Osteocyte (in vitro differentiated cells): ENCODE results near the gene MLLT11. TPM values are rescaled to one million over a fixed set of nuclear protein-coding genes. Genes with fewer than 3 reads are reported as not detected.

Experiments
- DNase-seq: peaks from one replicate; pipeline ENCODE4 v3.0.0; 2021; ENCODE audit warnings: mixed read lengths; ENCODE audit not compliant: unreplicated experiment; ENCODE audit errors: extremely low spot score
- H3K27ac Mint-ChIP-seq: one replicate; pipeline ENCODE4 v1.8.0; 2021; ENCODE audit warnings: mild to moderate bottlenecking, mixed read lengths; ENCODE audit not compliant: unreplicated experiment
- H3K27me3 Mint-ChIP-seq: one replicate; pipeline ENCODE4 v1.8.0; 2021; ENCODE audit warnings: mixed read lengths; ENCODE audit not compliant: unreplicated experiment
- H3K36me3 Mint-ChIP-seq: one replicate; pipeline ENCODE4 v1.8.0; 2021; ENCODE audit warnings: mixed read lengths; ENCODE audit not compliant: unreplicated experiment
- H3K4me1 Mint-ChIP-seq: one replicate; pipeline ENCODE4 v1.8.0; 2021; ENCODE audit warnings: mixed read lengths; ENCODE audit not compliant: unreplicated experiment
- H3K4me3 Mint-ChIP-seq: one replicate; pipeline ENCODE4 v1.8.0; 2021; ENCODE audit warnings: mild to moderate bottlenecking, moderate library complexity, mixed read lengths; ENCODE audit not compliant: unreplicated experiment
- H3K9me3 Mint-ChIP-seq: one replicate; pipeline ENCODE4 v1.8.0; 2021; ENCODE audit warnings: mixed read lengths; ENCODE audit not compliant: unreplicated experiment
- total RNA-seq: library from RNA; stranded (reverse); gene quantifications from 2 replicates; pipeline ENCODE4 v1.2.1, GENCODE V29; 2021
- TF ChIP-seq, protein P1 (sequence below): fragments of 200-600 bp; sonication (generic); IDR thresholded peaks from 2 replicates; pipeline ENCODE4 v1.5.0; 2021; ENCODE audit warnings: antibody characterized with exemption, mild to moderate bottlenecking, moderate library complexity

Gene MLLT11
- total RNA-seq, 1 donor from 2014 or later, result 22.1 TPM

DNA sequence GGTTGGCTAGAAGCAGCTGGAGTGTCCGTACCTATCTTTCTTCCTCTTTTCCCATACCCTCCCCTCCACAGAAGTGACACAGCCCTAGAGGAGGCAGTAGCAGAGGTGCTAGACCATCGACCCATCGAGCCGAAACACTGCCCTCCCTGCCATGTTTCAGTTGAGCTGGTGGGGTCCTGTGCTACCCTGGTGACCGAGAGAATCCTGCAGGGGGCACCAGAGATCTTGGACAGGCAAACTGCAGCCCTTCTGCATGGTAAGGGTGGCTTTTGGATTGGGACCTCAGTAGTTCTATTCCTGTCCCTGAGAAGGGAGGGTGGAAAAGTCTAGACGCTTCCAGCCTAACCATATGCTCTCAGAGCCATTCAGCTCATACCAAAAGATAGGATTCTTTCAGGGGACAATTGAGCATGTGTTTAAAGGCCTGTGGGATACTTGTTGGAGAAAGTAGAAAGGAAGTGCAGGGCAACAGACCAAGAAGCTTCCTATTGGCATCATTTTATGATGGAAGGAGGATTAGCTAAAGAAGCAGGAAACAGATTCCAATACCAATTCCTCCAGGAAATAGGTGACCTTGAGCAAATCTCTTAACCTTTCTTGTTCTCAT lies 35.6 kb upstream of the MLLT11 start:
- Mint-ChIP-seq H3K9me3 (no peaks in the 10 kb centered on the region), H3K4me3 (no peak overlapping the region), H3K27me3 (no peaks in the 10 kb centered on the region), H3K4me1 (no peaks in the 10 kb centered on the region), H3K27ac (no peak overlapping the region), H3K36me3 (peaks cover 25% of the 10 kb centered on the region)
- TF ChIP-seq, protein P1, sequence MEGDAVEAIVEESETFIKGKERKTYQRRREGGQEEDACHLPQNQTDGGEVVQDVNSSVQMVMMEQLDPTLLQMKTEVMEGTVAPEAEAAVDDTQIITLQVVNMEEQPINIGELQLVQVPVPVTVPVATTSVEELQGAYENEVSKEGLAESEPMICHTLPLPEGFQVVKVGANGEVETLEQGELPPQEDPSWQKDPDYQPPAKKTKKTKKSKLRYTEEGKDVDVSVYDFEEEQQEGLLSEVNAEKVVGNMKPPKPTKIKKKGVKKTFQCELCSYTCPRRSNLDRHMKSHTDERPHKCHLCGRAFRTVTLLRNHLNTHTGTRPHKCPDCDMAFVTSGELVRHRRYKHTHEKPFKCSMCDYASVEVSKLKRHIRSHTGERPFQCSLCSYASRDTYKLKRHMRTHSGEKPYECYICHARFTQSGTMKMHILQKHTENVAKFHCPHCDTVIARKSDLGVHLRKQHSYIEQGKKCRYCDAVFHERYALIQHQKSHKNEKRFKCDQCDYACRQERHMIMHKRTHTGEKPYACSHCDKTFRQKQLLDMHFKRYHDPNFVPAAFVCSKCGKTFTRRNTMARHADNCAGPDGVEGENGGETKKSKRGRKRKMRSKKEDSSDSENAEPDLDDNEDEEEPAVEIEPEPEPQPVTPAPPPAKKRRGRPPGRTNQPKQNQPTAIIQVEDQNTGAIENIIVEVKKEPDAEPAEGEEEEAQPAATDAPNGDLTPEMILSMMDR, result peak; percentile 70
- DNase-seq, result peak; percentile 89

DNA sequence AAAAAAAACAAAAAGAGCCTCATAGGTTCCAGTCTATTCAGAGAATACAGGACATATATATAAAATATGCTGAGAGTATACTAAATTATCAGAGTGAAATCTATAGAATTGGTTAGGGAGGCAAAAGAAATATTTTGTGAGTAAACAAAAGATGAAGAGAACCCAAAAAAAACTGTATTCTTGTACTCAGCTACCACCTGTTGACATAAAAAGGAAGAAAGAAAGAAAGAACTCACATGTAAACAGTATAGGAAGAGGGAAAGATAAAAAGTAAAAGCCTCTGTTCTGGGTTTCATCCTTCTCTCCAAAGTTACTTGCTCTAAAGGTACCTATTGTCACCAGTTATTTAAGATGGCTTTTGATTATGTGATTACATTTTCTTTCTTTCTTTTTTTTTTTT lies 33.7 kb upstream of the MLLT11 start:
- Mint-ChIP-seq H3K9me3 (no peaks in the 10 kb centered on the region), H3K4me3 (no peak overlapping the region), H3K4me1 (no peaks in the 10 kb centered on the region), H3K27me3 (no peaks in the 10 kb centered on the region), H3K27ac (no peak overlapping the region), H3K36me3 (peaks cover 33% of the 10 kb centered on the region)
- no peak for DNase-seq
- TF ChIP-seq, protein P1, result no peak

DNA sequence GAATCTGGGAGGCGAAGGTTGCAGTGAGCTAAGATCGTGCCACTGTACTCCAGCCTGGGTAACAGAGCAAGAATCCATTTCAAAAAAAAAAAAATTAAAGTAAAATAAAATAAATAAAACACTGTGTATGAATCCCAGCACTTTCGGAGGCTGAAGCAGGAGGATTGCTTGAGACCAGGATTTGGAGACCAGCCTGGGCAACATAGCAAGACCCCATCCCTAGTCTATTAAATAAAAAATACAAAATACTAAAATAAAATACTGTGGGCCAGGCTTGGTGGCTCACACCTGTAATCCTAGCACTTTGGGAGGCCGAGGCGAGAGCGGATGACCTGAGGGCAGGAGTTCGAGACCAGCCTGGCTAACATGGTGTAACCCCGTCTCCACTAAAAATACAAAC lies 28.0 kb upstream of the MLLT11 start:
- Mint-ChIP-seq H3K4me3 (no peak overlapping the region), H3K36me3 (peaks cover 42% of the 10 kb centered on the region), H3K27me3 (no peaks in the 10 kb centered on the region), H3K27ac (no peak overlapping the region), H3K9me3 (no peaks in the 10 kb centered on the region), H3K4me1 (no peaks in the 10 kb centered on the region)
- TF ChIP-seq, protein P1, result no peak
- DNase-seq, result no peak

DNA sequence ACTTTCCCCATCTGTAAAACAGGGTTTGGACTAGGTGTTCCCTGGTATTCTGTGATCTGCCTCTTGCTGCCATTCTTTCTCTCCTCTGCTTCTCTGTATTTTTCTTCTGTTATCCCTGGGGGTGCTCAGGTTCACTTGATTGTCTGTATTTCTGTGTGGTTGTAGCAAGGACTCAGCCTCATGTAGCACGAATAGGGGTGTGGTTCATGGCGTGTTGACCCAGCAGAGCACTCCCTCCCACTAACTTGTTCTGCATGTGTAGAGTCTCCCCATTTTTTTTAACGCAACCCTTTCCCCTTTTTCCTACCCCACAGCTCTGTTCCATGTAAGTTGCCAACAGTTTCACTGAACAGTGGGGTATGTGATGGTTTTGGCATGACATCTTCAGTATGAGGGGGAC lies 25.0 kb upstream of the MLLT11 start:
- Mint-ChIP-seq H3K27me3 (no peaks in the 10 kb centered on the region), H3K4me1 (no peaks in the 10 kb centered on the region), H3K27ac (no peak overlapping the region), H3K4me3 (no peak overlapping the region), H3K36me3 (peaks cover 32% of the 10 kb centered on the region), H3K9me3 (no peaks in the 10 kb centered on the region)
- TF ChIP-seq, protein P1, result no peak
- no peak for DNase-seq

DNA sequence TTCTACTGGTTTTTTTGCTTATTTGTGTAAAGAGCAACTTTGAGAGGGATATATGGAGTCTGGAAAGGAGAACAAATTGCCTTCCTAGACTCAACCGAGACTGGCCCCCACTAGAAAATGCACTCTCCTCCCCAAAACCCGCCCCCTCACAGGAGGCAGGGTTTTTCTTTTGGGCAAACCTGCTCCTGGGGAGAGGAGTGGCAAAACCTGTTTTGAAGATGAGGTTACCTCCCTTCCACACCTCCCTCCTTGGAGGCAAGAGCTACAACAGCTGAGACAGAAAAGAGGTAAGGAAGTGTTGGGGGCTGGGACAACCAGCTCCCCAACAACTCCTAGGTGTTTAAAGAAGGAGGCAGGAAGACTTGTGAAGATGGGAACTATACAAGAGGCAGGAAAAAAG lies 23.8 kb upstream of the MLLT11 start, which contains the start of gene BNIPL:
Gene BNIPL (plus strand): TSS at position 231 of the 400 bp plus-strand sequence. CDS start 140 bp downstream, at position 371.
- TF ChIP-seq, protein P1, result no peak
- Mint-ChIP-seq H3K27me3 (no peaks in the 10 kb centered on the region), H3K9me3 (no peaks in the 10 kb centered on the region), H3K36me3 (peaks cover 27% of the 10 kb centered on the region), H3K4me1 (no peaks in the 10 kb centered on the region), H3K27ac (no peak within 1 kb of the TSS), H3K4me3 (no peak within 1 kb of the TSS)
- no peak for DNase-seq
